H1 (cell line): ENCODE results near the gene TOMM34.

Experiments used
- CTCF ChIP-seq, 3 experiments: IDR thresholded peaks; 1 replicate in 2 of 3; 2 replicates in 1 of 3; pipeline versions ENCODE4 v1.5.1 to v1.6.1; 2011; ENCODE audit warnings: low read length in 3 of 3, mild to moderate bottlenecking in 3 of 3, inconsistent platforms in 2 of 3, low read depth in 1 of 3, moderate library complexity in 1 of 3; ENCODE audit not compliant: insufficient read depth in 1 of 3; ENCODE audit errors: control extremely low read depth in 1 of 3
- NRF1 ChIP-seq: IDR thresholded peaks from 2 replicates; pipeline ENCODE4 v1.6.1; 2011; ENCODE audit warnings: mild to moderate bottlenecking, low read depth, low read length, improper control_type of control experiment
- POLR2AphosphoS5 ChIP-seq: IDR thresholded peaks from 2 replicates; pipeline ENCODE4 v1.6.1; 2011; ENCODE audit warnings: low read depth, low read length

- TF ChIP-seq POLR2AphosphoS5 (no peak), NRF1 (no peak), CTCF (IDR thresholded peaks at IDR 0.05; ENCODE audit: control extremely low read depth in 1 of 3, insufficient read depth in 1 of 3, low read depth in 1 of 3, low read length in 3 of 3) (no peak)
Measured at GRCh38 chr20:44997171-44997570, 37.0 kb upstream of the TOMM34 start.
